Testis (tissue), 3 donors: ENCODE data around the gene TRIM31. TPM values are rescaled to one million over a fixed set of nuclear protein-coding genes. Genes with fewer than 3 reads are reported as not detected.

ENCODE experiments used
- DNase-seq: peaks from one replicate; pipeline ENCODE4 v3.0.0-alpha.2; 2019
- H3K27ac ChIP-seq, 2 donors: fragments of 200-600 bp; sonication (generic); one replicate each; pipeline ENCODE4 v1.5.1; 2019
- H3K27me3 ChIP-seq: fragments of 200-600 bp; sonication (generic); one replicate; pipeline ENCODE4 v1.5.1; 2019
- H3K36me3 ChIP-seq: fragments of 200-600 bp; sonication (generic); one replicate; pipeline ENCODE4 v1.5.1; 2017; ENCODE audit warnings: low read depth; ENCODE audit errors: missing control alignments
- H3K4me1 ChIP-seq: fragments of 200-600 bp; sonication (generic); one replicate; pipeline ENCODE4 v1.5.1; 2019
- H3K4me3 ChIP-seq, 2 donors: fragments of 200-600 bp; sonication (generic); one replicate each; pipeline ENCODE4 v1.5.1; 2017 to 2019
- H3K9me3 ChIP-seq: fragments of 200-600 bp; sonication (generic); one replicate; pipeline ENCODE4 v1.5.1; 2017
- POLR2A ChIP-seq: fragments of 450-650 bp; IDR thresholded peaks from one replicate; pipeline ENCODE4 v1.6.1; 2017; ENCODE audit warnings: antibody characterized with exemption, mild to moderate bottlenecking, moderate library complexity
- WGBS, 2 donors: methylation state at CpG; one replicate each; pipeline ENCODE4 v1.1.5; 2018; 5-methylcytosine and 5-hydroxymethylcytosine counted together
- intact Hi-C: fragments of 100-400 bp; cut with DNase I; formaldehyde crosslinking; loops from one replicate; pipeline ENCODE4 v1.15.1; 2023; ENCODE audit warnings: low total_unique reads
- polyA plus RNA-seq: library from polyadenylated mRNA; stranded (reverse); fragments of 350-450 nt; fragmentation: Illumina TruSeq; extraction: RNeasy Lipid Tissue Mini Kit (QIAGEN cat#74804); gene quantifications from one replicate; pipeline ENCODE4 v1.2.3, GENCODE V29; 2014; ENCODE audit warnings: low read depth, low replicate concordance; ENCODE audit not compliant: insufficient read depth
- total RNA-seq, 2 donors: library from RNA; depleted of rRNA; stranded (reverse); fragments of >200 nt; gene quantifications; one replicate each; pipeline ENCODE4 v1.2.3, GENCODE V29; 2016
- TF ChIP-seq, protein P1 (sequence below), 3 experiments: fragments of 450-650 bp in 2 of 3; fragments of 200-600 bp in 1 of 3; sonication (generic) in 1 of 3; IDR thresholded peaks; one replicate each; pipeline ENCODE4 v1.5.1; 2016 to 2019; ENCODE audit warnings: antibody characterized with exemption in 3 of 3, mild to moderate bottlenecking in 2 of 3, moderate library complexity in 1 of 3

The TRIM31 gene
- total and polyA plus RNA-seq, 3 donors from 2014 or later = 0.50 to 6.4 (median 4.0) TPM

DNA sequence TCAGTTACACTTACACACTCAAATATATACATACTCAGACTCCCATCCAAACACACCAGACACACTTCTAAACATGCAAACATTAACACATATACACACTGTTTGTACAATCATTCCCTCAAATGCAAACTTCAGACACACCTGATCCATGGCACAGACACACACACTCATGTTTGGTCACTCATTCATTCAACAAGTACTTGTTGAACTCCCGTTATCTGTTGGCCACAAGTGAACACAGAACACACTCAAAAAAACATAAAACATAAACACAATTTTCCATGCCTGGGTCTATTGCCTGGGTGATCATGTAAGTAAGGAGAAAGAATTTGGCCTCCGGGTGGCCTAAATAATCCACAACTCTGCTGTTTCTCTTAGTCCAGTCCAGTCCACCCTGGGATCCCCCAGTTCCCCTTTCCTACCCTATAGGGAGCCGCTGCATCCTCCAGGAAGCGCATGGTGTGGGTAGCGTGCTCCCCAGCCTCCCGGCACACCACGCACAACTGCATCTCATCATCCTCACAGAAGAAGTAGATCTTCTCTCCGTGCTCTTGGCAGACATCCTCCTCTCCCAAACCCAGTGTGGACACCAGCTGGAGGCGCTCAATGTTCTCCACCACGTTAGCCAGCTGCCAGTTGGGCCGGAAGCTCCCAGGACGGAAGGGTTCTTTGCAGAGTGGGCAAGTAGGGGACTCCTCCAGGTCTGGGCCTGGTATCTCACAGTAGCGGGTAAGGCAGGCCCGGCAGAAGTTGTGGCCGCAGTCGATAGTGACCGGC lies 47.3 kb upstream of the TRIM31 start:
- Histone ChIP-seq H3K4me3 (no peak overlapping the region), H3K4me1 (no peaks in the 10 kb centered on the region), H3K36me3 (no peaks in the 10 kb centered on the region), H3K27ac (no peak overlapping the region), H3K27me3 (no peaks in the 10 kb centered on the region), H3K9me3 (no peaks in the 10 kb centered on the region)
- intact Hi-C loops = no loop called here
- no peak for DNase-seq
- WGBS, 2 donors = 87 to 88% methylated on average over 9 to 17 of the region's 17 CpGs
- no peak for TF ChIP-seq POLR2A
- TF ChIP-seq, protein P1, sequence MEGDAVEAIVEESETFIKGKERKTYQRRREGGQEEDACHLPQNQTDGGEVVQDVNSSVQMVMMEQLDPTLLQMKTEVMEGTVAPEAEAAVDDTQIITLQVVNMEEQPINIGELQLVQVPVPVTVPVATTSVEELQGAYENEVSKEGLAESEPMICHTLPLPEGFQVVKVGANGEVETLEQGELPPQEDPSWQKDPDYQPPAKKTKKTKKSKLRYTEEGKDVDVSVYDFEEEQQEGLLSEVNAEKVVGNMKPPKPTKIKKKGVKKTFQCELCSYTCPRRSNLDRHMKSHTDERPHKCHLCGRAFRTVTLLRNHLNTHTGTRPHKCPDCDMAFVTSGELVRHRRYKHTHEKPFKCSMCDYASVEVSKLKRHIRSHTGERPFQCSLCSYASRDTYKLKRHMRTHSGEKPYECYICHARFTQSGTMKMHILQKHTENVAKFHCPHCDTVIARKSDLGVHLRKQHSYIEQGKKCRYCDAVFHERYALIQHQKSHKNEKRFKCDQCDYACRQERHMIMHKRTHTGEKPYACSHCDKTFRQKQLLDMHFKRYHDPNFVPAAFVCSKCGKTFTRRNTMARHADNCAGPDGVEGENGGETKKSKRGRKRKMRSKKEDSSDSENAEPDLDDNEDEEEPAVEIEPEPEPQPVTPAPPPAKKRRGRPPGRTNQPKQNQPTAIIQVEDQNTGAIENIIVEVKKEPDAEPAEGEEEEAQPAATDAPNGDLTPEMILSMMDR (IDR thresholded peaks at IDR 0.05) = no peak

DNA sequence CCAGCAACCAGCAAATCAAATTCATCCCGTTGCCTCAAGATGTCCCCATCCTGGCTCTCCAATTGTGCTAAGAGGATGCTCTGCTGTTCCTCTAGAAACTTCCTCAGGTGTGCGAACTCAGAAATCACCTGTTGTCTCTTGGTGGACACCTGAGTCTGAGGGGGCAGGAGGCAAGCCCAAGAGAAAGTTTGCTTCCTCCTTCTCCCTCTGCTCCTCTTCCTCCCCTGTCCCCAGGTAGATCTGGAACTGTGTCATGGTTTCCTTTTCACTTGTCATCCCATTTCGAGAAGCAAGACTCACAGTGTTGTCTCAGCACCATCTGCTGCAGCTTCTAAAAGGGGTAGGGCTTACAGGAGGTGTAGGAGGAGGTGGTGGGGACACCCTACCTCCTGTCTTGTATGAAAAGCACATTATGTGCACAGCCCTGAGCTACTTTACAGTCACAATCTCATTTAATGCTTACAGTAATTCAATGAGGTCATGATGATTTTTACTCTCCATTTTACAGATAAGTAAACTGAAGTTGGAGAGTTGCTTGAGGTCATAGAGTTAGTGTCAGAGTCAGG lies 45.7 kb upstream of the TRIM31 start:
- TF ChIP-seq, protein P1 (IDR thresholded peaks at IDR 0.05) = no peak
- no peak for TF ChIP-seq POLR2A
- no peak for DNase-seq
- no peak overlapping the region for H3K4me3 ChIP-seq
- no peaks in the 10 kb centered on the region for H3K36me3 ChIP-seq
- H3K4me1 ChIP-seq = no peaks in the 10 kb centered on the region
- H3K27ac ChIP-seq = no peak overlapping the region
- WGBS, 2 donors = 74 to 86% methylated on average over 3 of the region's 3 CpGs
- no peaks in the 10 kb centered on the region for H3K27me3 ChIP-seq
- intact Hi-C loops = no loop called here
- no peaks in the 10 kb centered on the region for H3K9me3 ChIP-seq

DNA sequence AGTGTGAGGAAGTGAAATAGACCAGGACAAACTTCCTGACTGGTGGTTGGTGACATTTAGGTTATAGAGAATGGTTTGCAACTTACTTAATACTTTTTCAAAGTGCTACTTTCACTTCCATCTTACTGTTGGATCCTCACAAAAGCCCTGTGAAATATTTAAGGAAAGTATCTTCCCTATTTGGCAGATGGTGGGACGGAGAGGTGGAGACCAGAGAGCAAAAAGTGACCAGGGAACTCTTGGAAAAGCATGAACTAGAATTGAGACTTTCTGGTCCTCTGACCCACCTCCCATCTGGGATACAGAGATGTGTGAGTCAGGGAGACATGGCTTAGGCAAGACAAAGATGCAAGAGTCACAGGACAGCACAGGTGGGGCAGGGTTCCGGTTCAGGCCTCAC lies 45.1 kb upstream of the TRIM31 start:
- TF ChIP-seq, protein P1 (IDR thresholded peaks at IDR 0.05) = no peak
- TF ChIP-seq POLR2A = no peak
- no peaks in the 10 kb centered on the region for H3K4me1 ChIP-seq
- intact Hi-C loops = no loop called here
- H3K4me3 ChIP-seq = no peak overlapping the region
- H3K36me3 ChIP-seq = no peaks in the 10 kb centered on the region
- no peak for DNase-seq
- H3K27ac ChIP-seq = no peak overlapping the region
- no peaks in the 10 kb centered on the region for H3K27me3 ChIP-seq
- H3K9me3 ChIP-seq = no peaks in the 10 kb centered on the region
- 84 to 94% methylated on average over 2 of the region's 2 CpGs for WGBS, 2 donors

DNA sequence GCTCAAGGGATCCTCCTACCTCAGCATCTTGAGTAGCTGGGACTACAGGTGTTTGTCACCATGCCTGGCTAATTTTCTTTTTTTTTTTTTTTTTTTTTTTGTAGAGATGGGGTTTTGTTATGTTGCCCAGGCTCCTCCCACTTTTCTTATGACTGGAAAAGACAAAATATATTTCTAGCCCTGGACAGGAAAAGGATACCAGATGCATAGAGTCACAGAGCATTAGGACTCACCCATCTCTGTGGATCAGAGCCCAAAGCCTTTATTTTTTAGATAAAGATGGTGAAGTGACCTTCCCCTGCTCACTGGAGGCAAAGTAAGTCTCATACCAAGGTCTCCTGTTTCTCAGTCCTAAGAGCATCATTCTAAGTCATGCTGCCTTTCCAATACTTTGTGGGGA lies 44.7 kb upstream of the TRIM31 start:
- H3K27me3 ChIP-seq = no peaks in the 10 kb centered on the region
- no peak overlapping the region for H3K27ac ChIP-seq
- no peaks in the 10 kb centered on the region for H3K4me1 ChIP-seq
- DNase-seq = no peak
- no peaks in the 10 kb centered on the region for H3K36me3 ChIP-seq
- no peak overlapping the region for H3K4me3 ChIP-seq
- no peaks in the 10 kb centered on the region for H3K9me3 ChIP-seq
- TF ChIP-seq, protein P1 (IDR thresholded peaks at IDR 0.05) = no peak
- no peak for TF ChIP-seq POLR2A
- intact Hi-C loops = no loop called here

GRCh38 chr6:30156774-30157173 lies 43.9 kb upstream of the TRIM31 start:
- no peak for DNase-seq
- Histone ChIP-seq H3K4me3 (no peak overlapping the region), H3K36me3 (no peaks in the 10 kb centered on the region), H3K27me3 (no peaks in the 10 kb centered on the region), H3K4me1 (no peaks in the 10 kb centered on the region), H3K9me3 (no peaks in the 10 kb centered on the region), H3K27ac (no peak overlapping the region)
- intact Hi-C loops = no loop called here
- WGBS, 2 donors = 90 to 93% methylated on average over 4 to 9 of the region's 9 CpGs
- TF ChIP-seq, protein P1 (IDR thresholded peaks at IDR 0.05) = no peak
- TF ChIP-seq POLR2A = no peak
